GM12878 (cell line): Measurements from ENCODE around the gene BPIFA1. TPM values are rescaled to one million over a fixed set of nuclear protein-coding genes. Genes with fewer than 3 reads are reported as not detected.

Experiments used
- ATAC-seq: fragments of 200-7000 bp; cut with Tn5 transposase; 3 replicates; pipeline ENCODE4 v1.9.1; 2020; ENCODE audit warnings: mild to moderate bottlenecking, moderate library complexity
- BruUV-seq: library from RNA; stranded (reverse); fragments of 400-500 nt; replicated peaks from 2 replicates; lab custom pipeline; 2021; lab: Mats Ljungman, UMichigan
- CTCF ChIA-PET: fragments of 300-600 bp; sonication (Branson Sonifier 250); formaldehyde crosslinking; extraction: SDS; loops from one replicate; lab custom pipeline; 2021; ENCODE audit warnings: inconsistent platforms; lab: Yijun Ruan, JAX
- POLR2A ChIA-PET: fragments of 350-600 bp; formaldehyde crosslinking; extraction: SDS; loops from one replicate; lab custom pipeline; 2021; ENCODE audit warnings: inconsistent platforms; lab: Charles Lee
- RAD21 ChIA-PET: fragments of 300-600 bp; sonication (Branson Sonifier 250); formaldehyde crosslinking; loops from one replicate; lab custom pipeline; 2023; ENCODE audit warnings: antibody characterized with exemption; ENCODE audit not compliant: unreplicated experiment; lab: Charles Lee
- SMC1A ChIA-PET: fragments of 300-600 bp; sonication (Branson Sonifier 250); formaldehyde crosslinking; loops from one replicate; lab custom pipeline; 2023; ENCODE audit not compliant: unreplicated experiment, uncharacterized antibody; lab: Charles Lee
- DNase-seq: peaks from one replicate; pipeline ENCODE4 v3.0.0-alpha.2; 2011; ENCODE audit warnings: low read depth, low spot score
- FAIRE-seq: peaks from 3 replicates; lab custom pipeline; 2011; peaks lifted over from hg19 to GRCh38; lab: Jason Lieb, UNC
- H2AFZ ChIP-seq: 2 replicates; pipeline ENCODE4 v1.6.0; 2011; ENCODE audit warnings: low read depth, low read length, control low read depth; ENCODE audit not compliant: control insufficient read depth
- H3K27ac ChIP-seq: 2 replicates; pipeline ENCODE4 v1.5.1; 2011; ENCODE audit warnings: control low read depth; ENCODE audit not compliant: control insufficient read depth, insufficient read depth
- H3K27me3 ChIP-seq, 2 experiments: replicated peaks in 1 of 2; 2 replicates each; pipeline versions ENCODE4 v1.6.0 to v1.6.1; 2011; ENCODE audit warnings: low read length in 1 of 2; ENCODE audit not compliant: control insufficient read depth in 2 of 2, insufficient read depth in 2 of 2
- H3K36me3 ChIP-seq, 2 experiments: 2 replicates each; pipeline ENCODE4 v1.5.1; 2011; ENCODE audit warnings: low read length in 1 of 2; ENCODE audit not compliant: control insufficient read depth in 2 of 2, insufficient read depth in 2 of 2
- H3K4me1 ChIP-seq: 2 replicates; pipeline ENCODE4 v1.6.1; 2011; ENCODE audit warnings: mild to moderate bottlenecking, low read length, moderate library complexity, mixed read lengths; ENCODE audit not compliant: control insufficient read depth, insufficient read depth
- H3K4me2 ChIP-seq: 2 replicates; pipeline ENCODE4 v1.6.0; 2011; ENCODE audit warnings: control low read depth; ENCODE audit not compliant: control insufficient read depth, insufficient read depth
- H3K4me3 ChIP-seq: fragments of 200-600 bp; sonication (generic); 2 replicates; pipeline ENCODE4 v1.5.1; 2016
- H3K79me2 ChIP-seq: 2 replicates; pipeline ENCODE4 v1.6.0; 2011; ENCODE audit warnings: low read length; ENCODE audit not compliant: control insufficient read depth, insufficient read depth
- H3K9ac ChIP-seq: 2 replicates; pipeline ENCODE4 v1.8.0; 2011; ENCODE audit warnings: low read length, control low read depth, mixed read lengths; ENCODE audit not compliant: control insufficient read depth, insufficient read depth
- H3K9me3 ChIP-seq: replicated peaks from 3 replicates; pipeline ENCODE4 v1.5.1; 2011; ENCODE audit warnings: mild to moderate bottlenecking, low read length; ENCODE audit not compliant: control insufficient read depth, insufficient read depth
- H4K20me1 ChIP-seq: 2 replicates; pipeline ENCODE4 v1.6.0; 2011; ENCODE audit not compliant: control insufficient read depth, insufficient read depth
- ASH2L ChIP-seq: fragments of 300-600, 200-600 bp; sonication (generic); IDR thresholded peaks from 2 replicates; pipeline ENCODE4 v1.6.1; 2017; ENCODE audit warnings: low read depth, mild to moderate bottlenecking, borderline replicate concordance
- ATF7 ChIP-seq: fragments of 450-650 bp; IDR thresholded peaks from 2 replicates; pipeline ENCODE4 v1.6.1; 2016; ENCODE audit warnings: low read depth, mild to moderate bottlenecking
- BACH1 ChIP-seq: fragments of 450-650 bp; IDR thresholded peaks from 2 replicates; pipeline ENCODE4 v1.6.1; 2017; ENCODE audit warnings: mild to moderate bottlenecking, borderline replicate concordance
- CHD4 ChIP-seq: fragments of 200-600 bp; sonication (generic); IDR thresholded peaks from 2 replicates; pipeline ENCODE4 v1.6.1; 2016; ENCODE audit warnings: mild to moderate bottlenecking
- EED ChIP-seq: sonication (generic); IDR thresholded peaks from 2 replicates; pipeline ENCODE4 v1.6.1; 2016; ENCODE audit warnings: antibody characterized with exemption, low read depth
- FOXM1 ChIP-seq: IDR thresholded peaks from 2 replicates; pipeline ENCODE4 v1.6.1; 2012; ENCODE audit warnings: low read depth, mild to moderate bottlenecking, inconsistent platforms, low read length, moderate library complexity
- IRF4 ChIP-seq: IDR thresholded peaks from 2 replicates; pipeline ENCODE4 v1.6.1; 2011; ENCODE audit warnings: low read depth, low read length
- NFYA ChIP-seq: IDR thresholded peaks from 2 replicates; pipeline ENCODE4 v1.6.1; 2011; ENCODE audit warnings: low read depth, mild to moderate bottlenecking, low read length, improper control_type of control experiment, borderline replicate concordance
- PAX5 ChIP-seq: IDR thresholded peaks from 2 replicates; pipeline ENCODE4 v1.6.1; 2011; ENCODE audit warnings: low read depth, low read length, borderline replicate concordance
- PML ChIP-seq: IDR thresholded peaks from 2 replicates; pipeline ENCODE4 v1.6.1; 2012; ENCODE audit warnings: low read length, inconsistent platforms
- POLR2AphosphoS5 ChIP-seq: IDR thresholded peaks from 2 replicates; pipeline ENCODE4 v1.6.1; 2011; ENCODE audit warnings: mild to moderate bottlenecking, low read length, inconsistent platforms
- RAD51 ChIP-seq: fragments of 450-650 bp; IDR thresholded peaks from 2 replicates; pipeline ENCODE4 v1.6.1; 2016; ENCODE audit warnings: moderate library complexity, mild to moderate bottlenecking, inconsistent platforms
- RFX5 ChIP-seq: IDR thresholded peaks from 2 replicates; pipeline ENCODE4 v1.6.1; 2011; ENCODE audit warnings: low read depth, low read length, improper control_type of control experiment
- TCF3 ChIP-seq: IDR thresholded peaks from 2 replicates; pipeline ENCODE4 v1.6.1; 2012; ENCODE audit warnings: low read depth, mild to moderate bottlenecking, low read length, borderline replicate concordance; ENCODE audit not compliant: insufficient read depth
- TCF7 ChIP-seq: IDR thresholded peaks from 2 replicates; pipeline ENCODE4 v1.6.1; 2014; ENCODE audit warnings: antibody characterized with exemption, borderline replicate concordance
- ZNF24 ChIP-seq: fragments of 450-650 bp; IDR thresholded peaks from 2 replicates; pipeline ENCODE4 v1.6.1; 2017; ENCODE audit warnings: antibody characterized with exemption, mild to moderate bottlenecking
- ZSCAN29 ChIP-seq: fragments of 450-650 bp; IDR thresholded peaks from 2 replicates; pipeline ENCODE4 v1.6.1; 2017; ENCODE audit warnings: mild to moderate bottlenecking, moderate library complexity
- WGBS: methylation state at CpG from one replicate; pipeline ENCODE4 v1.1.6; 2016; ENCODE audit warnings: low lambda C conversion rate; ENCODE audit not compliant: insufficient replicate concordance, insufficient coverage; ENCODE audit errors: missing lambda C conversion rate; 5-methylcytosine and 5-hydroxymethylcytosine counted together
- in situ Hi-C: fragments of 300-500 bp; cut with MboI; formaldehyde crosslinking; loops from 9 replicates; pipeline ENCODE4 v1.14.3; 2018; ENCODE audit warnings: mixed read lengths
- intact Hi-C: fragments of 100-400 bp; cut with micrococcal nuclease; formaldehyde crosslinking; loops from one replicate; pipeline ENCODE4 v1.14.2; 2022; ENCODE audit not compliant: unreplicated experiment
- polyA plus RNA-seq, 11 experiments: library from polyadenylated mRNA; depleted of rRNA in 4 of 11; unstranded in 6 of 11; stranded (reverse) in 5 of 11; fragments of >200 nt; fragmentation: Nextera tagmentation in 4 of 11; fragmentation: Illumina TruSeq in 1 of 11; extraction: Ambion mirVana in 4 of 11; extraction: Trizol in 1 of 11; gene quantifications; 1 replicate in 1 of 11; 2 replicates in 10 of 11; pipeline versions ENCODE4 v1.2.1 to v1.2.3, GENCODE V29; 2011 to 2016; ENCODE audit warnings: inconsistent platforms in 2 of 11, missing spikeins in 2 of 11, low read depth in 1 of 11
- total RNA-seq, 4 experiments: library from RNA; depleted of rRNA in 3 of 4; stranded (reverse); fragments of >200 nt in 3 of 4; fragmentation: Illumina TruSeq in 1 of 4; extraction: Trizol in 1 of 4; gene quantifications; 2 replicates each; pipeline versions ENCODE4 v1.2.1 to v1.2.3, GENCODE V29; 2013 to 2021
- TF ChIP-seq, protein P1 (sequence below): fragments of 450-650 bp; IDR thresholded peaks from 2 replicates; pipeline ENCODE4 v1.6.1; 2017; ENCODE audit warnings: borderline replicate concordance
- TF ChIP-seq, protein P2 (sequence below): fragments of 450-650 bp; IDR thresholded peaks from 2 replicates; pipeline ENCODE4 v1.6.1; 2017; ENCODE audit warnings: mild to moderate bottlenecking

BPIFA1 gene
- total and polyA plus RNA-seq, 10 of the 15 experiments (the other 5 are each of a cell fraction or from before 2014, with no cell fraction given), result not detected

- no peaks in the 10 kb centered on the region for H3K9me3 ChIP-seq
- CTCF ChIA-PET, result interaction anchor here (1.8 kb wide), 1 partner anchor 381 kb away, joined by 4 read pairs; no protein-coding TSS in a partner anchor
- no peaks in the 10 kb centered on the region for H3K79me2 ChIP-seq
- in situ Hi-C loops (no loop called here), intact Hi-C loops (no loop called here)
- H3K36me3 ChIP-seq, result no peaks in the 10 kb centered on the region
- peaks cover 3 to 5% of the 10 kb centered on the region in 2 experiments; a peak in 3 of 4 replicates for H3K27me3 ChIP-seq
- H3K4me3 ChIP-seq, result no peak overlapping the region
- SMC1A ChIA-PET, result no interaction called here
- H3K9ac ChIP-seq, result no peak overlapping the region
- no peak overlapping the region for H3K27ac ChIP-seq
- DNase-seq (no peak), FAIRE-seq (no peak), ATAC-seq (no peak)
- no peaks in the 10 kb centered on the region for H4K20me1 ChIP-seq
- POLR2A ChIA-PET, result no interaction called here
- no peaks in the 10 kb centered on the region for H3K4me1 ChIP-seq
- BruUV-seq, result no TSS peak
- H2AFZ ChIP-seq, result no peak overlapping the region
- TF ChIP-seq RFX5 (no peak), IRF4 (no peak), PML (no peak), NFYA (no peak), CHD4 (no peak), TCF7 (no peak), ZNF24 (no peak), PAX5 (no peak), FOXM1 (no peak), TCF3 (no peak), BACH1 (no peak), ATF7 (no peak), EED (no peak), RAD51 (no peak), POLR2AphosphoS5 (no peak), ASH2L (no peak), ZSCAN29 (no peak)
- TF ChIP-seq, protein P1, sequence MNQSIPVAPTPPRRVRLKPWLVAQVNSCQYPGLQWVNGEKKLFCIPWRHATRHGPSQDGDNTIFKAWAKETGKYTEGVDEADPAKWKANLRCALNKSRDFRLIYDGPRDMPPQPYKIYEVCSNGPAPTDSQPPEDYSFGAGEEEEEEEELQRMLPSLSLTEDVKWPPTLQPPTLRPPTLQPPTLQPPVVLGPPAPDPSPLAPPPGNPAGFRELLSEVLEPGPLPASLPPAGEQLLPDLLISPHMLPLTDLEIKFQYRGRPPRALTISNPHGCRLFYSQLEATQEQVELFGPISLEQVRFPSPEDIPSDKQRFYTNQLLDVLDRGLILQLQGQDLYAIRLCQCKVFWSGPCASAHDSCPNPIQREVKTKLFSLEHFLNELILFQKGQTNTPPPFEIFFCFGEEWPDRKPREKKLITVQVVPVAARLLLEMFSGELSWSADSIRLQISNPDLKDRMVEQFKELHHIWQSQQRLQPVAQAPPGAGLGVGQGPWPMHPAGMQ, result no peak
- TF ChIP-seq, protein P2, sequence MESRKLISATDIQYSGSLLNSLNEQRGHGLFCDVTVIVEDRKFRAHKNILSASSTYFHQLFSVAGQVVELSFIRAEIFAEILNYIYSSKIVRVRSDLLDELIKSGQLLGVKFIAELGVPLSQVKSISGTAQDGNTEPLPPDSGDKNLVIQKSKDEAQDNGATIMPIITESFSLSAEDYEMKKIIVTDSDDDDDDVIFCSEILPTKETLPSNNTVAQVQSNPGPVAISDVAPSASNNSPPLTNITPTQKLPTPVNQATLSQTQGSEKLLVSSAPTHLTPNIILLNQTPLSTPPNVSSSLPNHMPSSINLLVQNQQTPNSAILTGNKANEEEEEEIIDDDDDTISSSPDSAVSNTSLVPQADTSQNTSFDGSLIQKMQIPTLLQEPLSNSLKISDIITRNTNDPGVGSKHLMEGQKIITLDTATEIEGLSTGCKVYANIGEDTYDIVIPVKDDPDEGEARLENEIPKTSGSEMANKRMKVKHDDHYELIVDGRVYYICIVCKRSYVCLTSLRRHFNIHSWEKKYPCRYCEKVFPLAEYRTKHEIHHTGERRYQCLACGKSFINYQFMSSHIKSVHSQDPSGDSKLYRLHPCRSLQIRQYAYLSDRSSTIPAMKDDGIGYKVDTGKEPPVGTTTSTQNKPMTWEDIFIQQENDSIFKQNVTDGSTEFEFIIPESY, result no peak
- RAD21 ChIA-PET, result no interaction called here
- WGBS, result 24% methylated on average over 8 of the region's 8 CpGs
- H3K4me2 ChIP-seq, result no peak overlapping the region
Measured at GRCh38 chr20:33282196-33282934, 46.6 kb downstream of the BPIFA1 start.
